Neural progenitor cell (in vitro differentiated cells): ENCODE measurements around the gene KRTAP1-1.

ENCODE experiments used
- CTCF ChIP-seq: fragments of 200-600 bp; sonication (generic); IDR thresholded peaks from 2 replicates; pipeline ENCODE4 v1.5.1; 2017; ENCODE audit warnings: antibody characterized with exemption, mild to moderate bottlenecking
- EZH2 ChIP-seq: fragments of 200-600 bp; sonication (generic); IDR thresholded peaks from 2 replicates; pipeline ENCODE4 v1.6.1; 2017; ENCODE audit warnings: antibody characterized with exemption, mild to moderate bottlenecking, moderate library complexity

DNA sequence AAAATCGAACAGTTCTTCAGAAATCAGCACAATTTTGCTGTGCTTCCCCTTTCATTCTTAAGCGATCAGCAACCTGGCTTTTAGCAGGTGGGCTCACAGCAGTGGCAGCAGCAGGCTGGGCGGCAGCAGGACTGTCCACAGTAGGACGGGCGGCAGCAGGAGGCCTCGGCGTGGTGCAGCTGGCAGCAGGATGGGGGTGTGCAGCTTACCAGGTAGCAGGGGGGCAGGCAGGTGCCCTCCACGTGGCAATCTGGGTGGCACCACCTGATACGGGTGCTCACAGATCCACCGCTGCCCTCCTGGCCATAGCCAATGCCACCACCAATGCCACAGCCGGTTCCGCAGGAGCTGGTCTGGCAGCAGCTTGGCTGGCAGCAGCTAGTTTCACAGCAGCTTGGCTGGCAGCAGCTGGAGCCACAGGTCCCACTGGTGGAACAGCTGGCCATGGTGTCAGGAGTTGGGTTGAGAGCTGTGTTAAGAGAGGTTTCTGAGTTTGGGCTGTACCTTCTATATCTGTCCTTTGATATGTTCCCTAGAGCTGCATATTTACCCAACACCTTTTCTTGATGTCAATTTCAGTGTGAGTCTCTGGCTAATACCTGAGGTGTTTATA is 11.5 kb downstream of the KRTAP1-1 start, which contains the start of gene KRTAP1-4:
- TF ChIP-seq CTCF = no peak
- no peak for TF ChIP-seq EZH2
